IPS-NIHi7 (cell line): Measurements from ENCODE around the gene BSND.

Source experiments
- DNase-seq: peaks from one replicate; pipeline ENCODE4 v3.0.0; 2012; ENCODE audit warnings: mixed read lengths; ENCODE audit errors: extremely low spot score

Gene BSND

DNA sequence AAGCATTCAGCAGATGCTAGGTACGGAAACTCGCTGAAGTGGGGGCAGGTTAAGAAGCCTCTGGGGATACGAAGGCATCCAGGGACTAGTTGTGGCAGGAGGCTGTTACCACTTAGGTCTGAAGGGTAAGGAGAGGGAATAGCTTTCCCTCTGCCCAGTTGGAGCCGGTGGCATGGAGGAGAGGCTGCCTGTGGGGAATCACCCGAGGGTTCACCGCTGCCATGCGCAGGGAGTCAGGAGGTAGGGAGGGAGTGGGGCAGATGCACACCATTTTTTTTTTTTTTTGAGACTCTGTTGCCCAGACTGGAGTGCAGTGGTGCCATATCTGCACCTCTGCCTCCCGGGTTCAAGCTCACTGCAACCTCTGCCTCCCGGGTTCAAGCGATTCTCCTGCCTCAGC lies 46.7 kb downstream of the BSND start:
- no peak for DNase-seq

DNA sequence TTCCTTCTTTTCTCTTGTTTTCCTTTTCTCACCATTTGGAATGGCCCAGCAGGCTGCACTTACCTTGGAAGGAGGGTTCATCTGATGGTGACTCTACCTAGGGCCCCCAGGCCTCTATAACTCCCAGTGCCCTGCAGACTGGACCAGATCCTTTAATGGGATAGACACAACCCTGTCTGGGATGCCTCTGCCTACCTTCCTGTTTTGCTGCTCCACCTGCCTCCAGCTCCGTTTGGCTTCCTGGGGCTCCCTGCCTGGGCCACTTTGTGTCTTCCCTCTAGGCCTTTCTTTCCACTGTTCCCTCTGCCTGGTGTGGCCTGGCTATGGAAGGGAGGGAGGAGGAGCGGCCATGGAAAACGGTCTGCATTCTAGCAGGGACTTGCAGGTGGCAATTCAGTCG lies 48.1 kb downstream of the BSND start:
- DNase-seq: no peak

DNA sequence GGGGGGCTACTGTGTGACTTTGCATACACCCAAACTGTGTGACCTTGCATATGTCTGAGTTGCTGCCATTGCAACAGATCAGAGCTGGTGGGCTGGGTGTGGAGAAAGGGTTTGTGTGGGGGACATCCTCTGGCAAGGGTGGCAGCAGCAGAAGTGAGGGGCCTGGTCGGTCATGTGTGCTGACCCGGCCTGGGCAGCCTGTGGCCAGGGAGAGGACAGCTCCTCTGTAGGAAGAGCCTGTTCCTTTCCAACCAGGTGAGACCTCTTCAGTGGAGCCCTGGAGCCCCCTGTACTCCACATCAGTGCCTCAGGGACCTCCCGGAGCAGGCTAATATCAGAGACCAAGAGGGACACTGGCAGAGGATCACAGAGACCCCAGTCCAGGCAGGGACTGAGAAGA lies 48.9 kb downstream of the BSND start:
- no peak for DNase-seq

DNA sequence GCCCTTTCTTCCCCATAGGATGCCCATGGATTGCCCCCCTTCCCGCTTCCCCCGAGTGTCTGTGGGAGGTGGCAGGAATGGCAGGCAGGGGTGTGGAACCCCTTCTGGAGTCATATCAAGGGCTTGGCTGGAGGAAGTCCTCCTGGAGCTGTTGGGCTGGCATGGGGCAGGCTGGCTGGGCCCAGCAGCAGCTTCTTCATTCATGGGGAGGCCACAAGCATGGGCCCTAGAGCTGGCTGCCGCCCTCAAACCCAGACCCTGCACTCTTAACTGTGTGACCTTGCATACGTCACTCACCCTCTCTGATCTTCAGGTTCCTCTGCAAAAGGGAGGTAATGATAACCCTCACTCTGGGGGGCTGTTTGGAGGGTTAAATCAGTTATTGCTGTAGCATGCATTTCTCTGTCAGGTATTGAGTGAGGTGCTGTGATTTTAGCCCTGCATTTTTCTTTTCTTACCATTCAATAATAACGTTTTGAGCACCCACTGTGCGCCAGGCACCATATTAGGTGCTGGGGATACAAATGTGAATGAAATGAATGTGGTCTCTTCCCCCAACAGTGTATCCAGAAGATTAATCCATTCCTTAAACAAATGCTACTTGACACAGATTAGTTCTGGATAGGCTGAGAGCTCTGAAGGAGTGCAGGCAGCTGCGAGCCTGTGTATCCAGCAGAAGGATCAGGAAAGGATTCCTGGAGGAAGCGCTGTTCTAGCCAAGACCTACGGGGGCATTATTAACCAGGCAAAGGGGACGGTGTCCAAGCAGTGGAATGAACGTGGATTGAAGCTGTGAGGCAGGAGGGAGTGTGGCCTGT lies 49.9 kb downstream of the BSND start:
- no peak for DNase-seq

DNA sequence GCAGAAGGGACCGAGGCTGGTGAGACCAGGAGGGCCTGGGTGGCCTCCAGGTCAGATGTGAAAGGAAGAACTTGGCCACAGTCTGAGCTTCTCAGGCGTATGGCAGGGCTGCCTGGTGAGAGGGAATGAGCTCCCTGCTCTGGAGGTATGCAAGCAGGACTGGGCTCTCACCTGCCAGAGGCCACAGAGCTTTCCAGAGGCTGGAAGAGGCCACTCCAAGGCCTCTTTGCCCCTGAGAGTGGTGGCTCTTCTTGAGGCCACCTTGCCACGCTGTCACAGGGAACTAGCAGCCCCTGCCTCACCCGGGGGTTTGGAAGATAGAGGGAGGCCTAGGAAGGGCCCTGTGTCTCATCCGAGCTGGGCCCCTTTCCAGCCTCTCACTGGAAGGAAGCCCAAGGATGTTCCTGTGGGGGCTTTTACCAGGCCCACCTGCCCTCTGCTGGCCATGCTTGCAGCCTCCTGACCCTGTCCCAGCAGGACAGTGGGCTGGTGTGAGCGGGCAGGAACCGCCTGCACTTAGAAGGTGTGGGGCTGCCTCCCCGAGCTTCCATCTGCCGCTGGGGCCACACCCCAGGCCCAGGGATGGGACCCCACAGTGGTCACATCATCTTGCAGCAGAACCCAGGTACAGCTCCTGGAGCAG lies 50.7 kb downstream of the BSND start:
- DNase-seq: peak; percentile 32

DNA sequence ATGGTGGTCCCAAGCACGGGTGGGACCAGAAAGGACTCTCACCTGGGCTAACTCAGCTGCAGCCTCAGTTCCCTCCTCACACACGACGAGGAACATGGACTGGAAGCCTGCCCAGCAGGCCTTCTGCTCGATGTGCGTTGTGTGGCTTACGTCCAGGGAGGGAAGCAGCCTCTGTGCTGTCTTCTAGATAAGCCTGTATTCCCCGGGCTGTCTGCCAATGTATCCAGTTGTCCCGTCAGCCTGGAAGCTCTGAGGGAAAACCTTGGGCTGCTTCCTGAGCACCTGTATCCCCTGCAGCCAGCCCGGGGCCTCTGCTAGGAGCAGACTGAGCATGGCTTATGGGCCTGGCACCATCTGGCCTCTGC lies 51.2 kb downstream of the BSND start:
- no peak for DNase-seq

DNA sequence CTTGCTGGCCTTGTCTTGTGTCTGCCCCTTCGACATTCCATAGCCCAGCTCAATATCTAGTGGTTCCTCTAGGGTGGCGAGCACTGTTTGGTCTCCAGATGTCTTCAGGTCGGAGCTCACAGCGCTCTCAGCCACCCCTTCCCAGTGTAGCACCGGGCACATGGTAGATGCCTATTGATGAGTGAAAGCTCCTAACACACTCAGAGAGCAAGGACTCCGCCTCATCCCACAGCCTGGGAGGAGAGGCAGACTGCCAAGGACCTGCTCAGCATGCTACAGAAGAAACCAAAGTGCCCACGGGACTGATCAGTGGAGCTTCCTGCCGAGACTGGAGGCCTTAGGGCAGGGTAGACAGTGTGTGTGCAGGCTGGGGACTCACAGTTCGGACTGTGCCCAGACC lies 51.5 kb downstream of the BSND start:
- no peak for DNase-seq

DNA sequence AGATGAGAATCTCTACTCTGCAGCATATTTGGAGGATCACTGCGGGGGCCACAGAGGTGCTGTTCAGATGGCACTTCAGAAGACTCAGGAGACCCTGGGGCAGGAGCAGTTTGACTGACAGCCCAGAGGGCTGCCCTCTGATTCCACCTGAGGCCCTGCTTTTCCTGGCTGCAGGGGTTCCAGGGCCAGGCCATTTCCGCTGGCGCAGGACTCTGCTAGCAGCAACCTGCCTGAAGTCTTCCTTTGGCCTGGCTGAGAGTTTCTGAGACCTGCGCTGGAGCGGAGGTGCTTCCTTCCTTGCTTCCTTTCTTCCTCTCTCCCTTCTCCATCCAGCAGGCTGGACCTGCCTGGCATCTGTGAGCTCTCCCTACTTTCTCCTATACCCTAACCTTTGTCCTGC lies 52.4 kb downstream of the BSND start:
- DNase-seq: no peak

DNA sequence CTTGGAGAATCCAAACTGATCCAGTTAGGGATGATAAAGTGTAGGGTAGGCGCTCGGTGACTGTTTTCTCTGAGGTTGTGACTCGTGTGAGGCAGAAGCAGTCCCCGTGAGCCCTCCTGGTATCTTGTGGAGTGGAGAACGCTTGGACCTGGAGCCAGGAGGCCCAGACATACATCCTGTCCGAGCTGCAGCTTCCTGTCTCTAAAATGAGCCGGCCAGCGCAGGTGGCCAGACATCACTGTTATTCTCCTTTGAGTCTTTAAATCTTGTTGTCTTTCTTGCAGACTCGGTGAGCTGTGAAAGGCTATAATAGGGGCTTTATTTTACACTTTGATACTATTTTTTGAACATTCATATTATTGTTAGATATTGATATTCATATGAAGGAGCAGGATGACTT lies 52.9 kb downstream of the BSND start:
- no peak for DNase-seq

DNA sequence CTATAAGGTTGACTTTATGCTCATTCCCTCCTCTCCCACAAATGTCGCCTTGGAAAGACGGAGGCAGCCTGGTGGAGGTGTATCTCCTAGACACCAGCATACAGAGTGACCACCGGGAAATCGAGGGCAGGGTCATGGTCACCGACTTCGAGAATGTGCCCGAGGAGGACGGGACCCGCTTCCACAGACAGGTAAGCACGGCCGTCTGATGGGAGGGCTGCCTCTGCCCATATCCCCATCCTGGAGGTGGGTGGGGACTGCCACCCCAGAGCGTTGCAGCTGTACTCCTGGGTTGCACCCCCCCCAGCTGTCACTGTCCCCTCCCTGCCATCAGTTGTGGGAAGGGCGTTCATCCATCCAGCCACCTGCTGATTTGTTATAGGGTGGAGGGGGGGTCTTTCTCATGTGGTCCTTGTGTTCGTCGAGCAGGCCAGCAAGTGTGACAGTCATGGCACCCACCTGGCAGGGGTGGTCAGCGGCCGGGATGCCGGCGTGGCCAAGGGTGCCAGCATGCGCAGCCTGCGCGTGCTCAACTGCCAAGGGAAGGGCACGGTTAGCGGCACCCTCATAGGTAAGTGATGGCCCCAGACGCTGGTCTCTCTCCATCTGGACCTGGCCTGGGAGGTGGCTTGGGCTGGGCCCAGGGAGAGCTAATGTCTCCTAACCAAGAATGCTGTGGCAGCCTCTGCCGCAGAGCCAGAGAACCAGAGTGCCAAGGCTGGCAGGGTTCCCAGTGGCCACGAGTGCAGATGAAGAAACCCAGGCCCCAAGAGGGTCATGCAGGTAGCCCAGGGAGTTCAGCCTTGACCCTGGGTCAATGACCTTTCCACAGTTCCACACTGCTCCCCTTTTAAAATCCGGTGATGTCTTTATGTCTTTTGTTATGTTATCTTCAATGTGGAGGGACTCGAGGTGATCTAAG lies 53.7 kb downstream of the BSND start:
- DNase-seq: no peak

DNA sequence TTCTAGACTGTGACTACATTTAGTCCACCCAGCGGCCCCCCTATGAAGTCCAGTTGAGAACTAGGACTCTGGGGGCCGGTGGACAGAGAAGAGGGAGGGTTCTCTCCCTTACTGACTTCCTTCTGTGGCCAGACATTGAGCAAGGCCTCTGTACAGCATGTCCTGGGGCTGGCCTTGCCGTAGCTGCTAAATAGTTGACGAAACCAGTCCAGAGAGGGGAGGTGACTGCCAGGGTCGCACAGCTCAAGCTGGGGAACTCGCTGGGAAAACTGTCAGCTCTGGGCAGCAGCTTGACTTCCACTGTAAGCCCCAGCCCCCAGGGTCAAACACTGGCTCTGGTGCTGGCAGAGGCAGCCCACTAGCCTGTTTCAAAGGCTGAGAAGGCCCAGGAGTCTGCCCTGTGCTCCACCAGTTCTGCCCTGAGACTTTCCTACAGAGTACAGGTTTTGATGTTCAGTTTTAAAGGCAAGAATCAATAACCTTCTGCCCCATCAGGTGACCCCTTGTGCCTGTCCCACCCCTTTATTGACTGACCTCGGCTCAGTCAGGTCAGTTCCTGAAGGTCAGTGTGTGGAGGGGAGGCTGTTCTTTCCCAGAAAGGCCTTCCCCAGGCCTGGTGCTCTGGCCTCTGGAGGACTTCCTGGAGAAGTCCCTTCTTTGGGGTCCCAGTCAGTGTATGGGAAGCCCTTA lies 54.7 kb downstream of the BSND start:
- no peak for DNase-seq

DNA sequence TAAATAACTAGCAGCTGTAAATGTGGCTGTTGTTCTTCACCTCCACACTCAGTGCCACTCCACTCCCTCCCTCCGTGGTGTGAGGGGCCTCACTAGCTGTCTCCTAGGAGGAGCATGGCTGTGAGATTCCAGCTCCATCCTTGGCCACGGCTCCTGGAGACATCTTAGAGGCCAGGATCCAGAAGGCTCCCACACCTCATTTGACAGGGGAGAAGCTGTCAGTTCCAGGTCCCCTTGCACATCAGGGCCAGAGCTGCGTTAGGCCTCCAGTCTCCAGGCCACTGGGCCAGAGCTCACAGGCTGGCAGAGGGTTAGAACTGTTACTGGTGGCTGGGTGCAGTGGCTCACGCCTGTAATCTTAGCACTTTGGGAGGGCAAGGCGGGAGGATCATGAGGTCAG lies 55.7 kb downstream of the BSND start:
- DNase-seq: no peak

DNA sequence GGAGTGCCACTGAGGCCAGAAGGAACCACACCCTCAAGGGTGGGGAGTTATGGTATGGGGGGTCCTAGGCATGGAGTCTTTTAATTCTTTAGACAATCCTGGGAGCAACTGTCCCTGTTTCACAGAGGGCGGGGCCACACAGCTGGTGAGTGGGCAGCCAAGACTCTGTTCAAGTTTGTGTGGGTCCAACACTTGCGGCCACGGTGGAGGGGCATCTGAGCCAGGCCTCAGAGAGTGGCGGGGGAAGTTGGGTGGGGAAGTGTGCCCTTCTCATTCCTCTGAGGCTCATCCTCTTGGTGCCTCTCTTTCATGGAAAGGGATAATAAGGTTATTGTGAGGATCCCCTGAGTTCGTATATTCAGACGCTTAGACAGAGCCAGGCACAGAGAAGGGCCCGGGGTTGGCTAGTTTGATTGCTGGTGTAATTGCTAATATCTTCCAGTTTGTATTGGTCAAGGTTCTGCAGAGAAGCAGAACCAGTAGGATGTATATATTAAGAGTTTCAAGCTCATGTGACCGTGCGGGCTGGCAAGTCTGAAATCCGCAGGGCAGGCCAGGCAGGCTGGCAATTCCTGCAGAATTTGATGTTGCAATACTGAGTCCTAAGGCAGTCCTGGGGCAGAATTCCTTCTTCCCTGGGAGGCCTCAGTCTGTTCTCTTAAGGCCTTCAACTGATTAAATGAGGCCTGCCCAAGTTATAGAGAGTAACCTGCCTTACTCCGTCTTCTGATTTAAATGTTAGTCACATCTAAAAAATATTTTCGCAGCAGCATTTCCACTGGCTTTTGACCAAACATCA lies 56.5 kb downstream of the BSND start:
- no peak for DNase-seq

DNA sequence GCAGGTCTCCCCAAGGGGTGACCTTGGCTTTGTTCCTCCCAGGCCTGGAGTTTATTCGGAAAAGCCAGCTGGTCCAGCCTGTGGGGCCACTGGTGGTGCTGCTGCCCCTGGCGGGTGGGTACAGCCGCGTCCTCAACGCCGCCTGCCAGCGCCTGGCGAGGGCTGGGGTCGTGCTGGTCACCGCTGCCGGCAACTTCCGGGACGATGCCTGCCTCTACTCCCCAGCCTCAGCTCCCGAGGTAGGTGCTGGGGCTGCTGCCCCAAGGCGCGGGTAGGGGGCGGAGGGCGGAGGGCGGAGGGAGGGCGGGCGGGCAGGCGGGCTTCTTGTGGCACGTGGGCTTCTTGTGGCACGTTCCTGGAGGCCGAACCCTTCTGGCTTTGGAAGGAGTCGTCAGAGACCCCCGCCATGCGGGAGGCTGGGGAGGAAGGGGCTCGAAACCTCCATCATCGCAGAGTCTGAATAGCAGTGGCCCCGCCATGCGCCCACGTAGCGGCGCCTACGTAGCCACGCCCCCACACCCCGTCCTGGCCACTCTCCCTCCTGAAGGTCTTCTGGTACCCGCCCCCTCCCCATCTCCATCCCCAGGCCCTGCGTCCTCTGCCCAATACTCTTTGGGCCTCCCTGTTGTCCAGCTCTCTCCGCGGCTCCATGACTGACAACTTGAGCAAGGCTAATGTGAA lies 57.4 kb downstream of the BSND start:
- DNase-seq: no peak

DNA sequence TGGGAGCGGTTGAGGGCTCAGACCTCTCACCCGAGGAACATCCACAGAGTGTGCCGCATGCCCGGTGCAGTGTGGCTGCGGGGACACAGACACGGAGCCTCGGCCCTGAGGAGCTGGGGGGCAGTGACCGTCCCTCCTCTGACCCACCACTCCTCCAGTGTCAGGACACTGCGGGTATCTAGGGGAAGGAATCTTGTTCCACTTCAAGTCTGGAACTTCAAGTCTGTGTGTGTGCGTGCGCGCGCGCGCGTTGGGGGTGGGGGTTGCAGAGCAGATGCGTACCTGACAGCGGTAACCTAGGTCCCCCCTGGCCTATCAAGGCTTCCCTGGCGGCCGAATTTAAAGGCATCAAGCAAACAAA lies 57.9 kb downstream of the BSND start:
- no peak for DNase-seq

DNA sequence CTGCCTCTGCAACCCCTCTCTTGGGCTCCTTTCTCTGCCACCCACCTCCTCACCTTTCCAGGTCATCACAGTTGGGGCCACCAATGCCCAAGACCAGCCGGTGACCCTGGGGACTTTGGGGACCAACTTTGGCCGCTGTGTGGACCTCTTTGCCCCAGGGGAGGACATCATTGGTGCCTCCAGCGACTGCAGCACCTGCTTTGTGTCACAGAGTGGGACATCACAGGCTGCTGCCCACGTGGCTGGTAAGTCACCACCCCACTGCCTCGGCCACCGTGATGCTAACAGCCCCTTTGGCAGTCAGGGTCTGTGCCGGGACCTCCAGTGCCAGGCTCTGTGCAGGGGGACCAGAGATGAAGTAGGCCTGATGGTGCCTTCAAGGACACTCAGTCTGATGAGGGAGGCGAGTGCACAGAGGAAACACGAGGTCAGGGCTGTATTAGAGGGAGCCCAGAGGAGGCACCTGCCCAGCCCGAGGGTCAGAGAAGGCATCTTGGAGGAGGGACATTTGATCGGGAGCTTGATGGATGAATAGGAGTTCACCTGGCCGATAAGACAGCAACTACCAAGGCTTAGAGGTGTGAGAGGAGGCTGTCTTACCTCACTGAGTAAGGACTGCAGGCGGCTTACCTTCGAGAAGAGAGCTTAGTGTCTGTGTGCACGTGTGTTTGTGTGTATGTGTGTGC lies 58.7 kb downstream of the BSND start:
- no peak for DNase-seq

DNA sequence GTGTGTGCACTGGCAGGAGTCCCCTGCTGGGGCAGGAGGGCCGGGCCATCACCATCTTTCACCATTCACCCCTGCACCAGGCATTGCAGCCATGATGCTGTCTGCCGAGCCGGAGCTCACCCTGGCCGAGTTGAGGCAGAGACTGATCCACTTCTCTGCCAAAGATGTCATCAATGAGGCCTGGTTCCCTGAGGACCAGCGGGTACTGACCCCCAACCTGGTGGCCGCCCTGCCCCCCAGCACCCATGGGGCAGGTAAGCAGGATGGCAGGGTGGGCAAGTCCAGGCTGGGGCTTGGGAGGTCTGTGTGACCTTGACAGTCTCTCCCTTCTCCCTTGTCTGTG lies 59.2 kb downstream of the BSND start:
- DNase-seq: no peak

DNA sequence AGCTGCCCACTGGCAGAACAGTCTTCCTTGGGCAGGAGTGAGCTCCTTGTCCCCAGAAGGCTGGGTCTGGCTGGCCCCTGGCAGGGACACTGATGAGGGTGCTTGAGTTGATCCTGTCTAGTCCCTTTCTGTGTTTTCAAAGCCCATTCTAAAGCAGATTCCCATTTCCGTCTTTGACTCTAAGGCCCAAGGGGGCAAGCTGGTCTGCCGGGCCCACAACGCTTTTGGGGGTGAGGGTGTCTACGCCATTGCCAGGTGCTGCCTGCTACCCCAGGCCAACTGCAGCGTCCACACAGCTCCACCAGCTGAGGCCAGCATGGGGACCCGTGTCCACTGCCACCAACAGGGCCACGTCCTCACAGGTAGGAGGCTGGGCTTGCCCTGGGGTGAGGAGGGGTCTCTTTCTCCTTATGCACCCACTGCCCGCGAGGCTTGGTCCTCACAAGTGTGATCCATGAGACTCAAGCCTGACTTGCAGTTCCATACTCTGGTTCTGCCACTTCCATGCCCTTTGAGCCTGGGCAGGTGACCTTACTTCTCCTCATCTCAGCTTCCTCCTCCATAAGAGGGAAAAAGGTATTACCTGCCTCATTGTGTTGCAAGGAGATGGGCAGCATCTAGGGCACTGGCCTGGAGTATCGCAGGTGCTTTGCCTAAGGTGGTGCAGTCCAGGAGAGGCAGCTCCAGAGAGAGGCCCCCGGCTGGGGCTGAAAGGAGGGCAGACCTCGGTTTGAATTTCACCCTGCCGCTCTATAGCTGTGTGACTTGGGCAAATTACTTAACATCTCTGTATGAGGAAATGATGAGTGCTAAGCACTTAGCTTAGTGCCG lies 60.8 kb downstream of the BSND start:
- no peak for DNase-seq
